Tracheal epithelial cell (primary cell): ENCODE data around the gene STAB2. TPM values are rescaled to one million over a fixed set of nuclear protein-coding genes. Genes with fewer than 3 reads are reported as not detected.

Experiments used
- total RNA-seq: library from RNA; depleted of rRNA; stranded (reverse); fragments of >200 nt; gene quantifications from 2 replicates; pipeline ENCODE4 v1.2.1, GENCODE V29; 2014

The STAB2 gene
- total RNA-seq, result not detected in 2 replicates

GRCh38 chr12:103586791-103587370 lies at the start of gene STAB2:
STAB2 (plus strand) TSS chr12:103587273; CDS start chr12:103587477, 204 bp downstream.

Other genes starting within 250 kb of the STAB2 start
- gene C12orf42, start 91.3 kb upstream of the STAB2 start, total RNA-seq, result not detected in 2 replicates